ENCODE results near the gene PLCB4. TPM values are rescaled to one million over a fixed set of nuclear protein-coding genes. Genes with fewer than 3 reads are reported as not detected.

PLCB4 gene
- total and polyA plus RNA-seq, 12 donors: 0.26 to 8.5 (median 2.8) TPM

GRCh38 chr20:9280666-9281065 lies 211.8 kb downstream of the PLCB4 start:
- intact Hi-C loops (cut with DNase I): no loop called here
- Histone ChIP-seq H3K27me3 (no peaks in the 10 kb centered on the region), H3K36me3 (replicated peaks in 1 of 2) (no peaks in the 10 kb centered on the region), H3K4me3 (no peak overlapping the region), H3K27ac (no peak overlapping the region), H3K9me3 (replicated peaks in 1 of 3) (no peaks in the 10 kb centered on the region), H3K4me1 (replicated peaks in 1 of 2) (no peaks in the 10 kb centered on the region)
- WGBS, 4 donors: 65 to 78% (median 66%) methylated on average over 5 of the region's 5 CpGs
- no peak for TF ChIP-seq POLR2A (IDR thresholded peaks at IDR 0.05)
- no peak for TF ChIP-seq CTCF (IDR thresholded peaks at IDR 0.05)
- DNase-seq: no peak

GRCh38 chr20:9281803-9282202 lies 212.9 kb downstream of the PLCB4 start:
- 64 to 75% (median 74%) methylated on average over 1 of the region's 1 CpG for whole genome bisulfite sequencing, 4 donors
- no peaks in the 10 kb centered on the region for H3K27me3 ChIP-seq
- no peak overlapping the region for H3K4me3 ChIP-seq
- no peak overlapping the region for H3K27ac ChIP-seq
- H3K4me1 ChIP-seq (replicated peaks in 1 of 2): no peaks in the 10 kb centered on the region
- no peaks in the 10 kb centered on the region for H3K36me3 ChIP-seq (replicated peaks in 1 of 2)
- TF ChIP-seq CTCF (IDR thresholded peaks at IDR 0.05) (no peak), POLR2A (IDR thresholded peaks at IDR 0.05) (no peak)
- no peaks in the 10 kb centered on the region for H3K9me3 ChIP-seq (replicated peaks in 1 of 3)
- intact Hi-C loops (cut with DNase I): no loop called here
- DNase-seq: no peak

- H3K27me3 ChIP-seq: no peaks in the 10 kb centered on the region
- no peaks in the 10 kb centered on the region for H3K9me3 ChIP-seq (replicated peaks in 1 of 3)
- no peak overlapping the region for H3K4me3 ChIP-seq
- no peak overlapping the region for H3K27ac ChIP-seq
- no peak for TF ChIP-seq POLR2A (IDR thresholded peaks at IDR 0.05)
- TF ChIP-seq CTCF (IDR thresholded peaks at IDR 0.05): no peak
- H3K36me3 ChIP-seq (replicated peaks in 1 of 2): no peaks in the 10 kb centered on the region
- intact Hi-C loops (cut with DNase I): no loop called here
- DNase-seq: no peak
- no peaks in the 10 kb centered on the region for H3K4me1 ChIP-seq (replicated peaks in 1 of 2)
- WGBS, 4 donors: 80 to 96% (median 86%) methylated on average over 2 of the region's 2 CpGs
These were observed 216.7 kb downstream of the PLCB4 start for GRCh38 chr20:9285617-9286016.

GRCh38 chr20:9286501-9287461 lies 217.9 kb downstream of the PLCB4 start:
- H3K27ac ChIP-seq: no peak overlapping the region
- 92 to 97% (median 96%) methylated on average over 3 of the region's 3 CpGs for WGBS, 4 donors
- no peak for DNase-seq
- intact Hi-C loops (cut with DNase I): no loop called here
- H3K4me3 ChIP-seq: no peak overlapping the region
- no peaks in the 10 kb centered on the region for H3K27me3 ChIP-seq
- H3K36me3 ChIP-seq (replicated peaks in 1 of 2): no peaks in the 10 kb centered on the region
- no peaks in the 10 kb centered on the region for H3K9me3 ChIP-seq (replicated peaks in 1 of 3)
- TF ChIP-seq CTCF (IDR thresholded peaks at IDR 0.05) (no peak), POLR2A (IDR thresholded peaks at IDR 0.05) (no peak)
- H3K4me1 ChIP-seq (replicated peaks in 1 of 2): no peaks in the 10 kb centered on the region

Measured in adrenal gland (tissue), 12 donors.